ENCODE measurements around the gene STAMBP. TPM values are rescaled to one million over a fixed set of nuclear protein-coding genes. Genes with fewer than 3 reads are reported as not detected.

The STAMBP gene
- total RNA-seq, 4 donors from 2014 or later: 22.7 to 1,127 (median 37.3) TPM

GRCh38 chr2:73821669-73822068 lies 7.1 kb upstream of the STAMBP start:
- H3K27me3 ChIP-seq: peaks cover 3% of the 10 kb centered on the region
- no peaks in the 10 kb centered on the region for H3K36me3 ChIP-seq
- no peak overlapping the region for H3K4me3 ChIP-seq
- no peak for TF ChIP-seq EP300 (IDR thresholded peaks at IDR 0.05; ENCODE audit: low read depth)
- TF ChIP-seq POLR2A (IDR thresholded peaks at IDR 0.05): no peak
- TF ChIP-seq POLR2AphosphoS5 (IDR thresholded peaks at IDR 0.05): no peak
- no peak for TF ChIP-seq CTCF (IDR thresholded peaks at IDR 0.05)
- no peak overlapping the region for H3K27ac ChIP-seq
- intact Hi-C loops (cut with DNase I; ENCODE audit: low total_unique reads): loop anchor here (10.0 kb wide), 2 partner anchors 163 to 513 kb away; partner anchors contain the start of gene TET3
- no peak for DNase-seq
- 54 to 90% methylated on average over 2 of the region's 2 CpGs for WGBS, 2 donors (ENCODE audit: low coverage in 1 of 2)
- in situ Hi-C loops (cut with MboI; ENCODE audit: low pct_ligation_motif_present in 1 of 4, low pct_unique_long_range_greater_than_20kb in 1 of 4, low sequenced_read_pairs in 3 of 4): loop anchor here in 2 of 4 donors (10.0 to 25.0 kb wide), 3 partner anchors 173 to 516 kb away; partner anchors contain the start of genes BOLA3 (in 1 of the 2) and SLC4A5 (in 1 of the 2)
- H3K9me3 ChIP-seq: no peaks in the 10 kb centered on the region
- H3K4me1 ChIP-seq: peaks cover 0 to 7% (median 0%) of the 10 kb centered on the region in 4 donors

DNA sequence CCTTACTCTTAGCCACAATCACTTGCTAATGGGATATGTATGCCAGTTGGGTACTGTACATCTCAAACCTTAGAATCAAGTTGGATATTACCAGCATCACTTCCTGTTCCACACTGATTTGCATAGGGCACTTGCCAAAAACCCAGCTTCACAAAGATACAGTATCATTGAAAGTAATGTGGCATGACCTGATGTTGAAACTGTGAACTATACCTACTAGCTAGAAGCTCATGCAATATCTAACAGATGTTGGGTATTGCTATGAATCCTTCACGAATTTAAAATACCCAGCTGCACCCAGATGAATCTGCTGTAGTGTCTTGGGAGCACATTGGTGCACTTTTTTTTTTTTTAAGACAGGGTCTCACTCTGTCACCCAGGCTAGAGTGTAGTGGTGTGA lies 6.5 kb upstream of the STAMBP start:
- H3K27ac ChIP-seq: no peak overlapping the region
- intact Hi-C loops (cut with DNase I; ENCODE audit: low total_unique reads) (loop anchor here (10.0 kb wide), 2 partner anchors 163 to 513 kb away; partner anchors contain the start of gene TET3), in situ Hi-C loops (cut with MboI; ENCODE audit: low pct_ligation_motif_present in 1 of 4, low pct_unique_long_range_greater_than_20kb in 1 of 4, low sequenced_read_pairs in 3 of 4) (loop anchor here in 2 of 4 donors (10.0 to 25.0 kb wide), 3 partner anchors 173 to 515 kb away; partner anchors contain the start of genes BOLA3 (in 1 of the 2) and SLC4A5 (in 1 of the 2))
- no peaks in the 10 kb centered on the region for H3K36me3 ChIP-seq
- peaks cover 0 to 7% (median 0%) of the 10 kb centered on the region in 4 donors for H3K4me1 ChIP-seq
- no peak for DNase-seq
- H3K27me3 ChIP-seq: peaks cover 3% of the 10 kb centered on the region
- no peak overlapping the region for H3K4me3 ChIP-seq
- TF ChIP-seq POLR2A (IDR thresholded peaks at IDR 0.05) (no peak), CTCF (IDR thresholded peaks at IDR 0.05) (no peak), POLR2AphosphoS5 (IDR thresholded peaks at IDR 0.05) (no peak), EP300 (IDR thresholded peaks at IDR 0.05; ENCODE audit: low read depth) (no peak)
- 56% methylated on average over 1 of the region's 1 CpG; no CpG with 5 or more reads in 1 of the 2 donors for WGBS, 2 donors (ENCODE audit: low coverage in 1 of 2)
- no peaks in the 10 kb centered on the region for H3K9me3 ChIP-seq

GRCh38 chr2:73822991-73823390 lies 5.8 kb upstream of the STAMBP start:
- Histone ChIP-seq H3K4me1 (peaks cover 0 to 9% (median 2%) of the 10 kb centered on the region in 4 donors), H3K27me3 (peaks cover 3% of the 10 kb centered on the region), H3K4me3 (no peak overlapping the region), H3K9me3 (no peaks in the 10 kb centered on the region), H3K36me3 (no peaks in the 10 kb centered on the region), H3K27ac (no peak overlapping the region)
- WGBS, 2 donors (ENCODE audit: low coverage in 1 of 2): 66% methylated on average over 2 of the region's 2 CpGs; no CpG with 5 or more reads in 1 of the 2 donors
- TF ChIP-seq EP300 (IDR thresholded peaks at IDR 0.05; ENCODE audit: low read depth) (no peak), POLR2A (IDR thresholded peaks at IDR 0.05) (no peak), POLR2AphosphoS5 (IDR thresholded peaks at IDR 0.05) (no peak), CTCF (IDR thresholded peaks at IDR 0.05) (no peak)
- intact Hi-C loops (cut with DNase I; ENCODE audit: low total_unique reads): loop anchor here (10.0 kb wide), 2 partner anchors 162 to 512 kb away; partner anchors contain the start of gene TET3
- no peak for DNase-seq
- in situ Hi-C loops (cut with MboI; ENCODE audit: low pct_ligation_motif_present in 1 of 4, low pct_unique_long_range_greater_than_20kb in 1 of 4, low sequenced_read_pairs in 3 of 4): loop anchor here in 2 of 4 donors (10.0 to 25.0 kb wide), 3 partner anchors 172 to 514 kb away; partner anchors contain the start of genes BOLA3 (in 1 of the 2) and SLC4A5 (in 1 of the 2)

DNA sequence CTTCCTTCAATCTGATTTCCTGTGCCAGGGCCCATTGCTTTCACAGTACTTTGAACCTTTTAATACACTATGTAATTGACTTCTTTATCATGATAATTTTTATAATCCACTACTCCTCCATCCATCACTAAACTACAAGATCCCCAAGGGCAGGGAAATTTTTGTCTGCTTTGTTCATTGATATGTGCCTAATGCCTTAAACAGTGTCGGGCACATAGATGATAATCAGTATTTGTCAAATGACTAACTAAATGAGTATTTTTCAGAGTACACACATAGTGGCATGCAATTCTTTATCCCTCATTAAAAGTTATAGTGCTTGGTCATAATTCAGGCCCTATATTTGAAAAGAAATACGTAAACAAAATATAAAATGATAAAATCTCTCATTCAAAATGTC lies 5.3 kb upstream of the STAMBP start:
- no peak overlapping the region for H3K27ac ChIP-seq
- H3K36me3 ChIP-seq: no peaks in the 10 kb centered on the region
- intact Hi-C loops (cut with DNase I; ENCODE audit: low total_unique reads) (loop anchor here (10.0 kb wide), 2 partner anchors 161 to 511 kb away; partner anchors contain the start of gene TET3), in situ Hi-C loops (cut with MboI; ENCODE audit: low pct_ligation_motif_present in 1 of 4, low pct_unique_long_range_greater_than_20kb in 1 of 4, low sequenced_read_pairs in 3 of 4) (loop anchor here in 2 of 4 donors (10.0 to 25.0 kb wide), 3 partner anchors 171 to 514 kb away; partner anchors contain the start of genes BOLA3 (in 1 of the 2) and SLC4A5 (in 1 of the 2))
- TF ChIP-seq CTCF (IDR thresholded peaks at IDR 0.05) (no peak), POLR2AphosphoS5 (IDR thresholded peaks at IDR 0.05) (no peak), POLR2A (IDR thresholded peaks at IDR 0.05) (no peak), EP300 (IDR thresholded peaks at IDR 0.05; ENCODE audit: low read depth) (no peak)
- no peak overlapping the region for H3K4me3 ChIP-seq
- peaks cover 0 to 13% (median 4%) of the 10 kb centered on the region in 4 donors for H3K4me1 ChIP-seq
- WGBS, 2 donors (ENCODE audit: low coverage in 1 of 2): 33 to 48% methylated on average over 2 of the region's 2 CpGs
- no peak for DNase-seq
- H3K9me3 ChIP-seq: no peaks in the 10 kb centered on the region
- peaks cover 3% of the 10 kb centered on the region for H3K27me3 ChIP-seq
